Liver (tissue), 5 donors: ENCODE data around the gene KIAA1217. TPM values are rescaled to one million over a fixed set of nuclear protein-coding genes. Genes with fewer than 3 reads are reported as not detected.

Experiments
- polyA plus RNA-seq, 2 donors: library from polyadenylated mRNA; stranded (reverse) in 1 of 2; unstranded in 1 of 2; fragments of 200-250 nt in 1 of 2; fragments of >200 nt in 1 of 2; fragmentation: Nextera tagmentation in 1 of 2; extraction: Ambion mirVana in 1 of 2; gene quantifications; one replicate each; pipeline versions ENCODE4 v1.2.1 to v1.2.3, GENCODE V29; 2013 to 2015
- small RNA-seq: library from RNA; depleted of rRNA; stranded (forward); fragments of <200 nt; gene quantifications from one replicate; pipeline ENCODE3, GENCODE V24; 2014
- total RNA-seq, 2 donors: library from RNA; depleted of rRNA; stranded (reverse); fragments of >200 nt; gene quantifications; one replicate each; pipeline ENCODE4 v1.2.3, GENCODE V29; 2014
- donor health status: healthy.
- donor health status: healthy.
- donor health status: healthy.

The KIAA1217 gene
- total and polyA plus RNA-seq, 4 donors = 4.5 to 12.8 (median 6.8) TPM

Small RNA genes lying within 50 kb of the gene (small RNA-seq; reads per million reads assigned to genes)
- gene AC063961.1 (not detected), gene MIR603 (not detected)
